Gastrocnemius medialis (tissue), 4 donors: ENCODE results near the gene ERI3.

Experiments
- POLR2A ChIP-seq, 2 donors: fragments of 450-650 bp; IDR thresholded peaks; one replicate each; pipeline ENCODE4 v1.6.1; 2017; ENCODE audit warnings: antibody characterized with exemption in 2 of 2, mild to moderate bottlenecking in 2 of 2, moderate library complexity in 2 of 2
- TF ChIP-seq, protein P1 (sequence below), 5 experiments: fragments of 450-650 bp in 3 of 5; fragments of 200-600 bp in 2 of 5; sonication (generic) in 2 of 5; IDR thresholded peaks in 4 of 5; conservative IDR thresholded peaks in 1 of 5; 1 replicate in 4 of 5; 2 replicates in 1 of 5; pipeline ENCODE4 v1.5.1; 2016 to 2019; ENCODE audit warnings: antibody characterized with exemption in 5 of 5, mild to moderate bottlenecking in 3 of 5, moderate library complexity in 3 of 5

DNA sequence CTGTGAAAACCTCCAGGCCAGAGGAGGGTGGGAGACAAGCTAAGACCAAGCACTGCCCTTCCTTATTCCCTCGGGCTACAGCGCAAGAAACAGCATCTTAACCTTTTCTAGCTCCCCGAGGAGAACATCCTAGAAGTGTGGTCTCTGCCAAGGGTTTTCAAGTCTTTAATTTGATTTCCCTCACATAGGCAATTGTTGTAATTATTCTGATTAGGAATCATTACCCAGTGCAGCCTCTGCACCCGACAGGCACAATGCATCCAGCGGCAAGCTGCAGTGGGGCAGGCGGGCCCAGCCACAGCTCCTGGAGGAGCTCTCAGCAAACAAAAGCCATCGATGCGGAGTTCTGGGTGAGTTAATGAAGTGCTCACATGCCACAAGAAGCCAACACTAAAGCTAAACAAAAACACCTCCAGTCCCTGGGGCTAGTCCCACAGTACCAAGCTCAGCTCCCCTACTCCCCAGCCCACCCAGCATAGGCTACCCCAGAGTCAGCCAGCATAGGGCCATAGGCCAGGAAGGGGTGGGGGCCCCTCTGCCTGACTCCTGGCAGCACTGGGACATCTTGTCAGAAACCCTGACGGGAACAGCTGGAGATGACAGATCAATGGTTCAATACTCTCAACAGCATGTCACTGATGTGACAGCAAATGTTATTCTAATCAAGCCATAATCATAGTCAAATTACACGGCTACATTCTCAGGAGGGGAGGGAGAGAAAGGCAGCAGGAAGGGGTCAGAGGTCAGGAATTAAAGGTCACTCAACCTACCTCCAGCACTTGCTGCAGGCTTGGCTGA is 42.5 kb downstream of the ERI3 start:
- TF ChIP-seq, protein P1, sequence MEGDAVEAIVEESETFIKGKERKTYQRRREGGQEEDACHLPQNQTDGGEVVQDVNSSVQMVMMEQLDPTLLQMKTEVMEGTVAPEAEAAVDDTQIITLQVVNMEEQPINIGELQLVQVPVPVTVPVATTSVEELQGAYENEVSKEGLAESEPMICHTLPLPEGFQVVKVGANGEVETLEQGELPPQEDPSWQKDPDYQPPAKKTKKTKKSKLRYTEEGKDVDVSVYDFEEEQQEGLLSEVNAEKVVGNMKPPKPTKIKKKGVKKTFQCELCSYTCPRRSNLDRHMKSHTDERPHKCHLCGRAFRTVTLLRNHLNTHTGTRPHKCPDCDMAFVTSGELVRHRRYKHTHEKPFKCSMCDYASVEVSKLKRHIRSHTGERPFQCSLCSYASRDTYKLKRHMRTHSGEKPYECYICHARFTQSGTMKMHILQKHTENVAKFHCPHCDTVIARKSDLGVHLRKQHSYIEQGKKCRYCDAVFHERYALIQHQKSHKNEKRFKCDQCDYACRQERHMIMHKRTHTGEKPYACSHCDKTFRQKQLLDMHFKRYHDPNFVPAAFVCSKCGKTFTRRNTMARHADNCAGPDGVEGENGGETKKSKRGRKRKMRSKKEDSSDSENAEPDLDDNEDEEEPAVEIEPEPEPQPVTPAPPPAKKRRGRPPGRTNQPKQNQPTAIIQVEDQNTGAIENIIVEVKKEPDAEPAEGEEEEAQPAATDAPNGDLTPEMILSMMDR (IDR thresholded peaks at IDR 0.05 in 4 of 5, conservative IDR thresholded peaks at IDR 0.05 in 1 of 5) = no peak
- TF ChIP-seq POLR2A (IDR thresholded peaks at IDR 0.05) = no peak
